Medulla oblongata (tissue), 1 donor: Measurements from ENCODE around the gene USP6NL.
"Not testable (repeated sequence)": the region's sequence is repeated elsewhere in the genome, so short reads cannot be mapped to it uniquely, and the experiment has no call there.

Experiments used
- DNase-seq: peaks from one replicate; pipeline ENCODE4 v3.0.0-alpha.2; 2015; ENCODE audit errors: extremely low spot score

The USP6NL gene

GRCh38 chr10:11515596-11516430 lies 95.6 kb downstream of the USP6NL start:
- peak; percentile 90 for DNase-seq

- no peak for DNase-seq
Measured at GRCh38 chr10:11513727-11514126, 97.7 kb downstream of the USP6NL start.

- no peak for DNase-seq
Measured at GRCh38 chr10:11512596-11512995, 98.9 kb downstream of the USP6NL start.

GRCh38 chr10:11511321-11511720 lies 100.1 kb downstream of the USP6NL start:
- DNase-seq: no peak

- no peak for DNase-seq
Measured at GRCh38 chr10:11510736-11511135, 100.7 kb downstream of the USP6NL start.

- no peak for DNase-seq
Measured at GRCh38 chr10:11510281-11510680, 101.2 kb downstream of the USP6NL start.

- DNase-seq: no peak
Measured at GRCh38 chr10:11509036-11509435, 102.4 kb downstream of the USP6NL start.

- no peak for DNase-seq
Measured at GRCh38 chr10:11506247-11506789, 105.1 kb downstream of the USP6NL start.

GRCh38 chr10:11505639-11506038 lies 105.8 kb downstream of the USP6NL start:
- DNase-seq: peak; percentile 64

- no peak for DNase-seq
Measured at GRCh38 chr10:11504566-11505285, 106.7 kb downstream of the USP6NL start.

GRCh38 chr10:11501600-11501999 lies 109.8 kb downstream of the USP6NL start:
- no peak for DNase-seq

GRCh38 chr10:11499425-11500071 lies 111.9 kb downstream of the USP6NL start:
- DNase-seq: no peak

GRCh38 chr10:11498399-11498798 lies 113.1 kb downstream of the USP6NL start:
- DNase-seq: no peak

- DNase-seq: not testable (repeated sequence)
Measured at GRCh38 chr10:11494923-11495322, 116.5 kb downstream of the USP6NL start.

GRCh38 chr10:11493646-11494045 lies 117.8 kb downstream of the USP6NL start:
- no peak for DNase-seq

GRCh38 chr10:11491087-11491486 lies 120.4 kb downstream of the USP6NL start:
- no peak for DNase-seq

- DNase-seq: no peak
Measured at GRCh38 chr10:11489591-11489990, 121.9 kb downstream of the USP6NL start.

- no peak for DNase-seq
Measured at GRCh38 chr10:11488126-11488525, 123.3 kb downstream of the USP6NL start.

GRCh38 chr10:11483201-11484148 lies 128.0 kb downstream of the USP6NL start:
- DNase-seq: peak; percentile 46

GRCh38 chr10:11482306-11482705 lies 129.1 kb downstream of the USP6NL start:
- DNase-seq: no peak

- DNase-seq: no peak
Measured at GRCh38 chr10:11480687-11481086, 130.8 kb downstream of the USP6NL start.
